OCI-LY7 (cell line): ENCODE measurements around the gene ANKRD17. TPM values are rescaled to one million over a fixed set of nuclear protein-coding genes. Genes with fewer than 3 reads are reported as not detected.

Source experiments
- BruUV-seq: library from RNA; stranded (reverse); fragments of 400-500 nt; replicated peaks from 2 replicates; lab custom pipeline; 2021; lab: Mats Ljungman, UMichigan
- CTCF ChIA-PET: fragments of 300-600 bp; sonication (Branson Sonifier 250); formaldehyde crosslinking; loops from one replicate; lab custom pipeline; 2022; ENCODE audit warnings: antibody characterized with exemption; ENCODE audit not compliant: unreplicated experiment; lab: Charles Lee
- POLR2A ChIA-PET: fragments of 300-600 bp; sonication (Branson Sonifier 250); formaldehyde crosslinking; loops from one replicate; lab custom pipeline; 2022; ENCODE audit warnings: antibody characterized with exemption; lab: Charles Lee
- DNase-seq: peaks from one replicate; pipeline ENCODE4 v3.0.0-alpha.2; 2015; ENCODE audit warnings: low spot score
- H2AFZ ChIP-seq: fragments of 200-600 bp; sonication (generic), shearing (Covaris generic); 2 replicates; pipeline ENCODE4 v1.6.1; 2014; ENCODE audit warnings: mild to moderate bottlenecking, antibody characterized with exemption, low read length, moderate library complexity
- H3K27ac ChIP-seq: fragments of 200-600 bp; sonication (generic); 2 replicates; pipeline ENCODE4 v1.5.1; 2014; ENCODE audit warnings: mixed run types, low read depth, mild to moderate bottlenecking, moderate library complexity, low read length, inconsistent platforms; ENCODE audit not compliant: poor library complexity, severe bottlenecking
- H3K36me3 ChIP-seq: fragments of 200-600 bp; sonication (generic); 2 replicates; pipeline ENCODE4 v1.6.1; 2014; ENCODE audit warnings: mild to moderate bottlenecking, antibody characterized with exemption, low read length, moderate library complexity, mixed read lengths; ENCODE audit not compliant: insufficient read depth
- H3K4me1 ChIP-seq: fragments of 200-600 bp; sonication (generic); 2 replicates; pipeline ENCODE4 v1.5.1; 2014; ENCODE audit warnings: mild to moderate bottlenecking, low read length; ENCODE audit not compliant: insufficient read depth, poor library complexity, severe bottlenecking
- H3K4me2 ChIP-seq: fragments of 200-600 bp; sonication (generic); 2 replicates; pipeline ENCODE4 v1.6.1; 2014; ENCODE audit warnings: mild to moderate bottlenecking, low read length
- H3K4me3 ChIP-seq: fragments of 200-600 bp; sonication (generic); 2 replicates; pipeline ENCODE4 v1.5.1; 2014; ENCODE audit warnings: mild to moderate bottlenecking, low read depth, low read length; ENCODE audit not compliant: poor library complexity, severe bottlenecking
- H3K79me2 ChIP-seq: fragments of 200-600 bp; sonication (generic); 2 replicates; pipeline ENCODE4 v1.6.1; 2016; ENCODE audit warnings: low read depth, mild to moderate bottlenecking, low read length, moderate library complexity, mixed read lengths; ENCODE audit not compliant: insufficient read depth
- H3K9me2 ChIP-seq: fragments of 200-600 bp; sonication (generic); 2 replicates; pipeline ENCODE4 v1.6.1; 2016; ENCODE audit warnings: mild to moderate bottlenecking, low read length, mixed read lengths; ENCODE audit not compliant: insufficient read depth
- H3K9me3 ChIP-seq: fragments of 200-600 bp; sonication (generic); 2 replicates; pipeline ENCODE4 v1.6.1; 2014; ENCODE audit warnings: mild to moderate bottlenecking, mixed run types, low read length, mixed read lengths
- H4K20me1 ChIP-seq: fragments of 200-600 bp; sonication (generic); 2 replicates; pipeline ENCODE4 v1.6.1; 2014; ENCODE audit warnings: mild to moderate bottlenecking, antibody characterized with exemption, low read length, moderate library complexity, mixed read lengths; ENCODE audit not compliant: insufficient read depth
- EZH2phosphoT487 ChIP-seq: fragments of 200-600 bp; sonication (generic); IDR thresholded peaks from 2 replicates; pipeline ENCODE4 v1.6.1; 2018; ENCODE audit warnings: low read depth, borderline replicate concordance, mild to moderate bottlenecking, mixed run types, antibody characterized with exemption, low read length, moderate library complexity, mixed read lengths
- intact Hi-C: fragments of 100-400 bp; cut with micrococcal nuclease; formaldehyde crosslinking; loops from one replicate; pipeline ENCODE4 v1.10.0; 2022; ENCODE audit not compliant: unreplicated experiment
- total RNA-seq, 2 experiments: library from RNA; depleted of rRNA in 1 of 2; stranded (reverse); fragments of >200 nt in 1 of 2; shearing (Covaris generic) in 1 of 2; gene quantifications; 2 replicates each; pipeline ENCODE4 v1.2.3, GENCODE V29; 2014 to 2022
- TF ChIP-seq, protein P1 (sequence below): fragments of 200-600 bp; sonication (generic); conservative IDR thresholded peaks from 2 replicates; pipeline ENCODE4 v1.5.1; 2014; ENCODE audit warnings: mild to moderate bottlenecking, antibody characterized with exemption, low read length, moderate library complexity, mixed read lengths

The ANKRD17 gene
- total RNA-seq, 2 experiments from 2014 or later = 39.4 to 77.4 TPM

DNA sequence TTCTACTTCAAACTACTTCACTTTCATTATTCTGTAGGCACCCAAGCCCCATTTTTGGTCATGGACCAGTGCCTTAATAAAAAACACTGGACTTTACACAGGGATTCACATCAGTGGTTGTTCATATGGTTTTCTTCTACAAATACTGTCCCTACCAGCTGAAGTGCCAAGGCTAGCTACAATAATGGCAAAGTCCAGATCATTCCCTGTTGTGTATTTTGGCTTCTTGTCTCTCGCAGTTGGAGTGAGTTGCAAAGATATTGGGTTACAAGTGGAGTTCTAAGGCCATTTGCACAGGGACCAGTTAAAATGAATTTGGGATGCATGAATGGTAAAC, 16.7 kb upstream of the ANKRD17 start:
- Histone ChIP-seq H3K9me2 (no peaks in the 10 kb centered on the region), H2AFZ (no peak overlapping the region), H3K27ac (no peak overlapping the region), H3K36me3 (no peaks in the 10 kb centered on the region), H3K4me2 (no peak overlapping the region), H4K20me1 (no peaks in the 10 kb centered on the region), H3K4me3 (no peak overlapping the region), H3K79me2 (no peaks in the 10 kb centered on the region), H3K4me1 (no peaks in the 10 kb centered on the region), H3K9me3 (peaks cover 3% of the 10 kb centered on the region; the same call in 1 of the 2 replicates)
- intact Hi-C loops = no loop called here
- TF ChIP-seq, protein P1, sequence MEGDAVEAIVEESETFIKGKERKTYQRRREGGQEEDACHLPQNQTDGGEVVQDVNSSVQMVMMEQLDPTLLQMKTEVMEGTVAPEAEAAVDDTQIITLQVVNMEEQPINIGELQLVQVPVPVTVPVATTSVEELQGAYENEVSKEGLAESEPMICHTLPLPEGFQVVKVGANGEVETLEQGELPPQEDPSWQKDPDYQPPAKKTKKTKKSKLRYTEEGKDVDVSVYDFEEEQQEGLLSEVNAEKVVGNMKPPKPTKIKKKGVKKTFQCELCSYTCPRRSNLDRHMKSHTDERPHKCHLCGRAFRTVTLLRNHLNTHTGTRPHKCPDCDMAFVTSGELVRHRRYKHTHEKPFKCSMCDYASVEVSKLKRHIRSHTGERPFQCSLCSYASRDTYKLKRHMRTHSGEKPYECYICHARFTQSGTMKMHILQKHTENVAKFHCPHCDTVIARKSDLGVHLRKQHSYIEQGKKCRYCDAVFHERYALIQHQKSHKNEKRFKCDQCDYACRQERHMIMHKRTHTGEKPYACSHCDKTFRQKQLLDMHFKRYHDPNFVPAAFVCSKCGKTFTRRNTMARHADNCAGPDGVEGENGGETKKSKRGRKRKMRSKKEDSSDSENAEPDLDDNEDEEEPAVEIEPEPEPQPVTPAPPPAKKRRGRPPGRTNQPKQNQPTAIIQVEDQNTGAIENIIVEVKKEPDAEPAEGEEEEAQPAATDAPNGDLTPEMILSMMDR = no peak
- TF ChIP-seq EZH2phosphoT487 = no peak
- ChIA-PET CTCF (no interaction called here), POLR2A (interaction anchor here (0.6 to 1.5 kb wide), 3 partner anchors 14 to 34 kb away, joined by 3 to 12 read pairs (median 3); no protein-coding TSS in a partner anchor)
- no TSS peak for BruUV-seq
- no peak for DNase-seq

DNA sequence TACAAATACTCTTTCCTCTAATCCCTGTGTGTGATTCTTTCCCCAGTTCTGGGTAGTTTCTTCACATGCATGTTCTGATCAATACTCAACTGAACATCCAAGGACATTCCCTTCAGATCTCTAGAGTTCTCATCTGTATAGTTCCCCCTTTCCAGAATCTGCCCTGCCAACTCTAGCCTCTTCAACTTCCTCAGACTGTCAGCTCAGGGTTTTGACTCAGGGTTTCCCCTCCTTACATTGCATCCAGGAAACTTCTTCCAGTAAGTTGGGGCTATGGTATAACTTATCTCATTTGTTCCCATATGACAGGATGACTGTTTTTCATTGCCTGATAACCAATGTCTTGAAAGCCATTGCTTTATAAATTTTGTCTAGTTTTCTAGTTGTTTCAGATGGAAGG, 14.2 kb upstream of the ANKRD17 start:
- DNase-seq = no peak
- ChIA-PET POLR2A (interaction anchor here (0.6 to 1.3 kb wide), 3 partner anchors 10 to 182 kb away, joined by 3 to 5 read pairs (median 3); no protein-coding TSS in a partner anchor), CTCF (no interaction called here)
- Histone ChIP-seq H3K9me2 (no peaks in the 10 kb centered on the region), H4K20me1 (no peaks in the 10 kb centered on the region), H2AFZ (no peak overlapping the region), H3K9me3 (no peaks in the 10 kb centered on the region), H3K36me3 (no peaks in the 10 kb centered on the region), H3K4me1 (no peaks in the 10 kb centered on the region), H3K79me2 (no peaks in the 10 kb centered on the region), H3K4me3 (no peak overlapping the region), H3K4me2 (no peak overlapping the region), H3K27ac (no peak overlapping the region)
- TF ChIP-seq, protein P1 = no peak
- TF ChIP-seq EZH2phosphoT487 = no peak
- intact Hi-C loops = no loop called here
- BruUV-seq = no TSS peak

DNA sequence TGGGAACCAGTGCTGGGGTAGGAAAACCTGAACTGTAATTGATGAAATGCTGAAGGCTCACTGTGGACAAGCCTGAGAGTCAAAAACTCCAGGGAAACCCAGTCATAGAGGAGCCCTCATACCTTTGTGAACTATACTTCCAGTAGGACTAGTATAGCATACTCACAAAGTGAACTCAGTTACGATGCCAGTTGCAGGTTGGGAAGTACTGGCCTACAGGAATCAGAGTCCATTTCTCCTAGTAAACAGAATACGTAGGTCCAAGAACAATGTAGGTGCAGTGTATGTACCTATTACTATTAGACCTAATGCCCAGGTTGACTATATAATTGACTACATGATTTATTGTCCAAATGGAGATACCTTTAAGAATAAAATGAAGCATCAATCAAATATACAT, 8.5 kb upstream of the ANKRD17 start:
- H3K4me2 ChIP-seq = no peak overlapping the region
- H3K4me1 ChIP-seq = peaks cover 4% of the 10 kb centered on the region
- no peak for TF ChIP-seq EZH2phosphoT487
- no peaks in the 10 kb centered on the region for H3K9me3 ChIP-seq
- intact Hi-C loops = no loop called here
- H3K9me2 ChIP-seq = no peaks in the 10 kb centered on the region
- peaks cover 6% of the 10 kb centered on the region; the same call in 1 of the 2 replicates for H3K36me3 ChIP-seq
- H4K20me1 ChIP-seq = no peaks in the 10 kb centered on the region
- no peak overlapping the region for H3K27ac ChIP-seq
- ChIA-PET POLR2A (no interaction called here), CTCF (no interaction called here)
- H3K4me3 ChIP-seq = no peak overlapping the region
- no peak for DNase-seq
- no TSS peak for BruUV-seq
- H2AFZ ChIP-seq = no peak overlapping the region
- H3K79me2 ChIP-seq = no peaks in the 10 kb centered on the region
